ENCODE results near the gene HTRA2.
A peak's percentile ranks its signal among the peaks of the same experiment; 100 is the strongest.
"Not testable (repeated sequence)": the region's sequence is repeated elsewhere in the genome, so short reads cannot be mapped to it uniquely, and the experiment has no call there.

The HTRA2 gene

GRCh38 chr2:74529357-74530238 lies at the start of gene HTRA2, which contains the start of gene AUP1:
Gene HTRA2, plus strand, starts transcription at chr2:74529933. Its CDS starts 74 bp downstream, at chr2:74530007.
Gene AUP1, minus strand, starts transcription at chr2:74529706. Its CDS starts 77 bp downstream, at chr2:74529629.
- peak; percentile 70 for DNase-seq (ENCODE audit: low read depth)

- no peak for DNase-seq (ENCODE audit: low read depth)
These were observed 48.3 kb upstream of the HTRA2 start for GRCh38 chr2:74481431-74481830.

GRCh38 chr2:74481961-74482800 lies 47.6 kb upstream of the HTRA2 start:
- no peak for DNase-seq (ENCODE audit: low read depth)

- peak; percentile 86 for DNase-seq (ENCODE audit: low read depth)
These were observed 46.7 kb upstream of the HTRA2 start, which contains the start of the genes CCDC142 and TTC31 for GRCh38 chr2:74482801-74483674. Gene CCDC142, minus strand, starts transcription at chr2:74482998. Its CDS starts 161 bp downstream, at chr2:74482837. Gene TTC31, plus strand, starts transcription at chr2:74483081. Its CDS starts 15 bp downstream, at chr2:74483096.

GRCh38 chr2:74483675-74484164 lies 46.0 kb upstream of the HTRA2 start:
- DNase-seq (ENCODE audit: low read depth): not testable (repeated sequence)

- DNase-seq (ENCODE audit: low read depth): no peak
These were observed 43.6 kb upstream of the HTRA2 start for GRCh38 chr2:74486141-74486540.

- DNase-seq (ENCODE audit: low read depth): no peak
These were observed 40.9 kb upstream of the HTRA2 start for GRCh38 chr2:74488643-74489481.

- no peak for DNase-seq (ENCODE audit: low read depth)
These were observed 39.8 kb upstream of the HTRA2 start for GRCh38 chr2:74489906-74490305.

GRCh38 chr2:74491648-74492544 lies 37.8 kb upstream of the HTRA2 start:
- no peak for DNase-seq (ENCODE audit: low read depth)

- no peak for DNase-seq (ENCODE audit: low read depth)
These were observed 36.2 kb upstream of the HTRA2 start for GRCh38 chr2:74493546-74493945.

GRCh38 chr2:74495440-74495839 lies 34.3 kb upstream of the HTRA2 start:
- no peak for DNase-seq (ENCODE audit: low read depth)

- no peak for DNase-seq (ENCODE audit: low read depth)
These were observed 32.5 kb upstream of the HTRA2 start for GRCh38 chr2:74496997-74497776.

- DNase-seq (ENCODE audit: low read depth): no peak
These were observed 31.8 kb upstream of the HTRA2 start for GRCh38 chr2:74497777-74498499.

- no peak for DNase-seq (ENCODE audit: low read depth)
These were observed 31.1 kb upstream of the HTRA2 start for GRCh38 chr2:74498500-74499266.

- no peak for DNase-seq (ENCODE audit: low read depth)
These were observed 30.3 kb upstream of the HTRA2 start, which contains the start of gene LBX2 for GRCh38 chr2:74499267-74499939. Gene LBX2, minus strand, starts transcription at chr2:74499603. Its CDS starts 66 bp downstream, at chr2:74499537.

GRCh38 chr2:74499940-74500577 lies 29.7 kb upstream of the HTRA2 start:
- no peak for DNase-seq (ENCODE audit: low read depth)
